Measurements from ENCODE around the gene MRPL14.

The MRPL14 gene

GRCh38 chr6:44064948-44065272 lies 62.3 kb downstream of the MRPL14 start:
- DNase-seq = no peak

DNA sequence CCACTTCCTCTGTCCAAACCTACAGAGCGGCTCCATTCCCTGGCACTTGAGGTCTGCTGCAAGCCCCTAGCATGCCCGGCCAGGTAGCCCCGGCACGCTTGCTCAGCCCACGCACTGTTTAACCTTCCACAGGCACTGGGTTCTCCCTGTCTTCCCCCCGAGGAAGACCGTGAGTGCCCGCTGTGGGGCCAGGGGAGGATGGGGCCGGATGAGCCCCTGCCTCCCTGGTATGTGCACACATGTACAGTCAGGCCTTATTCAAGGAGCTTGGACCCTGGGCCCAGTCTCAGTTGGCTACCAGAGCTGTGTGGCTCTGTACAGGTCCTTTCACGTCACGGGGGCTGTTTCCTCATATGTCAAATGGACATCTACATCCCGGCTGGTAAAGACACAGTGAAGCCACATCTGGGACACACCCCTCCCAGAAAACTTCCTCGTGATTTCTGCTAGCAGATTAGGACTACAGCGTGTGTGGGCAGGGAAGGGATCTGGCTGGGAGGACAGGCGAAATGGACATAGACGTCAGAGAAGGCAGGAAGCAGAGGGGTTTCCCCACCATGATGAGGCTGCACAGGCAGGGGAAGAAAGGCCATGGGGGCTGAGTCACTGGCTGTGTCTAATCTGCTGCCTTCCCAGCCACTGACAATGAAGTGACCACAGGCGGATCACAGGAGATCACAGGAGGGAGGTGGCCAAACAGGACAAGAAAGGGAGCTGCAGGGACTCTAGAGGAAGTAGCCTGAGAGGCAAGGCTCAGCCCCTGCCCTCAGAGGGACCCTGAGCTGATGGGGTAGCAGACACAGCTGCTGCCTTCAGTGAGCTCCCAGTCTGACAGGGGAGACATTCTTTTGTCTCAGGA lies 62.9 kb downstream of the MRPL14 start:
- peak; percentile 95 to 99 for DNase-seq

DNA sequence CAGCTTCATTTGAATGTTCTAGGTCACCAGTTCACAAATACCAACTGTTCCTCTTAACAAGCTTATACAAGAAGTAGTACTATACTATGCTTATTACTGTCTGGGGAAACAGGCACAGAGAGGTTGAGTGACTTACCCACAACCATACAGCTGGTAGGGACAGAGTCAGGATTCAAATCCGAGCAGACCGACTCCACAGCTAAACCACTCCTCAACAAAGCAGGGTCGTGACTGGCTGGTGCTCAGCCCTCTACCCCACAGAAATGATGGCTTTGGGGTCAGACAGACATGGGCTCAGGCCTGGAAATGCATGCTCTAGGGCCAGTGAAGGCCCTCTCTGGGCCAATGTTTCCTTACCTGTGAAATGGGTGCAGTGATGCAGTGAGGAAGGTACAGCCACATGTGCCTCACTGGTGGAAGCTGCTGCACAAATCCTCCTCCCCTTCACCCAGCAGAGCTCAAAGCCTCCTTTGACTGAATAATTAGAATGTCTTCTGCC lies 63.6 kb downstream of the MRPL14 start:
- DNase-seq = no peak

Measured in inflammatory macrophage (primary cell).